ENCODE measurements around the gene AOC3. TPM values are rescaled to one million over a fixed set of nuclear protein-coding genes. Genes with fewer than 3 reads are reported as not detected.

Gene AOC3
- total and polyA plus RNA-seq, 2 of the 13 experiments (the other 11 are each of a cell fraction or from before 2014, with no cell fraction given) = 8.7 to 51.7 TPM

DNA sequence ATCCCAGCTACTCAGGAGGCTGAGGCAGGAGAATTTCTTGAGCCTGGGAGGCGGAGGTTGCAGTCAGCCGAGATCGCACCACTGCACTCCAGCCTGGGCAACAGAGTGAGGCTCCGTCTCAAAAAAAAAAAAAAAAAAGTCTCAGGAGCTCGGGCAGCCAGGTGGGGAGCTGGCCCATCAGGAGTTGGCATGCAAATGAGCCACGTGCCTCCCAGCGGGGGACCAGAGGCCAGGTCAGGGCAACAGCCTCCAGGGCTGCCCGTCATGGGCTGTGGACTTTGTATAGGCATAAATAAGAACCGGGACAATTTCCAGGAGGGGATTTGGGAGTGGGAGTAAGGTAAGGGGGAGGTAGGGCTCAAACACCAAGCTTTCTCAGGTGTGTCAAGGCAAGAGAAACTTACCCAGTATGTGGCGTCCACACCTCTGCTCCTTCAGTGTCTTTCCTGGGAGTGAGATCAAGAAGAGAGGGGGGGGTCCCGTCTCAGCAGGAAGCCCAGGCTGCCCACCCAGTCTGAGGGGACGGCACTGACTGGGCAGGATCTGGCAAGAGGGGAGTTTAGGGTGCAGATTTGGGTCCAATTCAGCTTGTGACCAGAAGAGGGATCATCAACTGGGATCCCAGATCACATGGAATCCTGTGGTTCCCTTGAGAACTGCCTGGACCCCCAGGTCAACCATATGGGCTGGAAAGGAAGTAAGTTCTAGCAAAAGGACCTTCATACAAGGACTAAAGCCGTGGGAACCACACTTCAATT, 27.3 kb downstream of the AOC3 start (continued):
- TF ChIP-seq, protein P1, sequence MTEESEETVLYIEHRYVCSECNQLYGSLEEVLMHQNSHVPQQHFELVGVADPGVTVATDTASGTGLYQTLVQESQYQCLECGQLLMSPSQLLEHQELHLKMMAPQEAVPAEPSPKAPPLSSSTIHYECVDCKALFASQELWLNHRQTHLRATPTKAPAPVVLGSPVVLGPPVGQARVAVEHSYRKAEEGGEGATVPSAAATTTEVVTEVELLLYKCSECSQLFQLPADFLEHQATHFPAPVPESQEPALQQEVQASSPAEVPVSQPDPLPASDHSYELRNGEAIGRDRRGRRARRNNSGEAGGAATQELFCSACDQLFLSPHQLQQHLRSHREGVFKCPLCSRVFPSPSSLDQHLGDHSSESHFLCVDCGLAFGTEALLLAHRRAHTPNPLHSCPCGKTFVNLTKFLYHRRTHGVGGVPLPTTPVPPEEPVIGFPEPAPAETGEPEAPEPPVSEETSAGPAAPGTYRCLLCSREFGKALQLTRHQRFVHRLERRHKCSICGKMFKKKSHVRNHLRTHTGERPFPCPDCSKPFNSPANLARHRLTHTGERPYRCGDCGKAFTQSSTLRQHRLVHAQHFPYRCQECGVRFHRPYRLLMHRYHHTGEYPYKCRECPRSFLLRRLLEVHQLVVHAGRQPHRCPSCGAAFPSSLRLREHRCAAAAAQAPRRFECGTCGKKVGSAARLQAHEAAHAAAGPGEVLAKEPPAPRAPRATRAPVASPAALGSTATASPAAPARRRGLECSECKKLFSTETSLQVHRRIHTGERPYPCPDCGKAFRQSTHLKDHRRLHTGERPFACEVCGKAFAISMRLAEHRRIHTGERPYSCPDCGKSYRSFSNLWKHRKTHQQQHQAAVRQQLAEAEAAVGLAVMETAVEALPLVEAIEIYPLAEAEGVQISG (CRISPR knock-in tag; IDR thresholded peaks at IDR 0.05) = 0 out of 2 replicates have a peak, but pooled peaks have one; percentile 33
- TF ChIP-seq NFIC (IDR thresholded peaks at IDR 0.05; ENCODE audit: low read length) (no peak), ZNF263 (CRISPR knock-in tag; IDR thresholded peaks at IDR 0.05) (no peak), TEAD2 (CRISPR knock-in tag; IDR thresholded peaks at IDR 0.05) (no peak), KMT2A (CRISPR knock-in tag; IDR thresholded peaks at IDR 0.05) (no peak), NR2F2 (IDR thresholded peaks at IDR 0.05; ENCODE audit: borderline replicate concordance, low read depth) (peak; percentile 53; the same call in 1 of the 2 replicates), ZNF232 (CRISPR knock-in tag; IDR thresholded peaks at IDR 0.05; ENCODE audit: borderline replicate concordance) (peak; percentile 64; the same call in 1 of the 2 replicates), PAX8 (CRISPR knock-in tag; IDR thresholded peaks at IDR 0.05; ENCODE audit: borderline replicate concordance) (no peak), FIP1L1 (IDR thresholded peaks at IDR 0.05; ENCODE audit: borderline replicate concordance, insufficient read depth, low read depth, low read length) (no peak), ZFP62 (CRISPR knock-in tag; IDR thresholded peaks at IDR 0.05) (0 out of 2 replicates have a peak, but pooled peaks have one; percentile 40), ZNF296 (CRISPR knock-in tag; conservative IDR thresholded peaks at IDR 0.05) (no peak), ZNF891 (CRISPR knock-in tag; IDR thresholded peaks at IDR 0.05) (0 out of 2 replicates have a peak, but pooled peaks have one; percentile 40), ZNF460 (CRISPR knock-in tag; IDR thresholded peaks at IDR 0.05; ENCODE audit: borderline replicate concordance) (no peak; the same call in 1 of the 2 replicates), SP2 (CRISPR knock-in tag; IDR thresholded peaks at IDR 0.05) (no peak), ZKSCAN1 (IDR thresholded peaks at IDR 0.05; ENCODE audit: low read length) (no peak), ZNF256 (CRISPR knock-in tag; conservative IDR thresholded peaks at IDR 0.05) (no peak)
- TF ChIP-seq, protein P2, sequence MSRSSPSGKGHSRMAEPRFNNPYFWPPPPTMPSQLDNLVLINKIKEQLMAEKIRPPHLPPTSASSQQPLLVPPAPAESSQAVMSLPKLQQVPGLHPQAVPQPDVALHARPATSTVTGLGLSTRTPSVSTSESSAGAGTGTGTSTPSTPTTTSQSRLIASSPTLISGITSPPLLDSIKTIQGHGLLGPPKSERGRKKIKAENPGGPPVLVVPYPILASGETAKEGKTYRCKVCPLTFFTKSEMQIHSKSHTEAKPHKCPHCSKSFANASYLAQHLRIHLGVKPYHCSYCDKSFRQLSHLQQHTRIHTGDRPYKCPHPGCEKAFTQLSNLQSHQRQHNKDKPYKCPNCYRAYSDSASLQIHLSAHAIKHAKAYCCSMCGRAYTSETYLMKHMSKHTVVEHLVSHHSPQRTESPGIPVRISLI (CRISPR knock-in tag; IDR thresholded peaks at IDR 0.05; ENCODE audit: borderline replicate concordance) = peak; percentile 95
- TF ChIP-seq, protein P3, sequence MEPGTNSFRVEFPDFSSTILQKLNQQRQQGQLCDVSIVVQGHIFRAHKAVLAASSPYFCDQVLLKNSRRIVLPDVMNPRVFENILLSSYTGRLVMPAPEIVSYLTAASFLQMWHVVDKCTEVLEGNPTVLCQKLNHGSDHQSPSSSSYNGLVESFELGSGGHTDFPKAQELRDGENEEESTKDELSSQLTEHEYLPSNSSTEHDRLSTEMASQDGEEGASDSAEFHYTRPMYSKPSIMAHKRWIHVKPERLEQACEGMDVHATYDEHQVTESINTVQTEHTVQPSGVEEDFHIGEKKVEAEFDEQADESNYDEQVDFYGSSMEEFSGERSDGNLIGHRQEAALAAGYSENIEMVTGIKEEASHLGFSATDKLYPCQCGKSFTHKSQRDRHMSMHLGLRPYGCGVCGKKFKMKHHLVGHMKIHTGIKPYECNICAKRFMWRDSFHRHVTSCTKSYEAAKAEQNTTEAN (CRISPR knock-in tag; conservative IDR thresholded peaks at IDR 0.05) = 0 out of 2 replicates have a peak, but pooled peaks have one; percentile 4
- TF ChIP-seq, protein P4, sequence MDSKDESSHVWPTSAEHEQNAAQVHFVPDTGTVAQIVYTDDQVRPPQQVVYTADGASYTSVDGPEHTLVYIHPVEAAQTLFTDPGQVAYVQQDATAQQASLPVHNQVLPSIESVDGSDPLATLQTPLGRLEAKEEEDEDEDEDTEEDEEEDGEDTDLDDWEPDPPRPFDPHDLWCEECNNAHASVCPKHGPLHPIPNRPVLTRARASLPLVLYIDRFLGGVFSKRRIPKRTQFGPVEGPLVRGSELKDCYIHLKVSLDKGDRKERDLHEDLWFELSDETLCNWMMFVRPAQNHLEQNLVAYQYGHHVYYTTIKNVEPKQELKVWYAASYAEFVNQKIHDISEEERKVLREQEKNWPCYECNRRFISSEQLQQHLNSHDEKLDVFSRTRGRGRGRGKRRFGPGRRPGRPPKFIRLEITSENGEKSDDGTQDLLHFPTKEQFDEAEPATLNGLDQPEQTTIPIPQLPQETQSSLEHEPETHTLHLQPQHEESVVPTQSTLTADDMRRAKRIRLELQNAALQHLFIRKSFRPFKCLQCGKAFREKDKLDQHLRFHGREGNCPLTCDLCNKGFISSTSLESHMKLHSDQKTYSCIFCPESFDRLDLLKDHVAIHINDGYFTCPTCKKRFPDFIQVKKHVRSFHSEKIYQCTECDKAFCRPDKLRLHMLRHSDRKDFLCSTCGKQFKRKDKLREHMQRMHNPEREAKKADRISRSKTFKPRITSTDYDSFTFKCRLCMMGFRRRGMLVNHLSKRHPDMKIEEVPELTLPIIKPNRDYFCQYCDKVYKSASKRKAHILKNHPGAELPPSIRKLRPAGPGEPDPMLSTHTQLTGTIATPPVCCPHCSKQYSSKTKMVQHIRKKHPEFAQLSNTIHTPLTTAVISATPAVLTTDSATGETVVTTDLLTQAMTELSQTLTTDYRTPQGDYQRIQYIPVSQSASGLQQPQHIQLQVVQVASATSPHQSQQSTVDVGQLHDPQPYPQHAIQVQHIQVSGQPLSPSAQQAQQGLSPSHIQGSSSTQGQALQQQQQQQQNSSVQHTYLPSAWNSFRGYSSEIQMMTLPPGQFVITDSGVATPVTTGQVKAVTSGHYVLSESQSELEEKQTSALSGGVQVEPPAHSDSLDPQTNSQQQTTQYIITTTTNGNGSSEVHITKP (CRISPR knock-in tag; IDR thresholded peaks at IDR 0.05; ENCODE audit: low read depth) = no peak

All from HepG2 (cell line).